Colonic mucosa (tissue), 4 donors: ENCODE measurements around the gene HDAC4. TPM values are rescaled to one million over a fixed set of nuclear protein-coding genes. Genes with fewer than 3 reads are reported as not detected.

Source experiments
- DNase-seq: peaks from one replicate; pipeline ENCODE4 v3.0.0-alpha.2; 2020
- H3K27ac ChIP-seq: fragments of 200-600 bp; one replicate; pipeline ENCODE4 v1.8.0; 2021
- H3K27me3 ChIP-seq: fragments of 200-600 bp; one replicate; pipeline ENCODE4 v1.8.0; 2021
- H3K36me3 ChIP-seq: fragments of 200-600 bp; one replicate; pipeline ENCODE4 v1.8.0; 2021
- H3K4me1 ChIP-seq: fragments of 200-600 bp; one replicate; pipeline ENCODE4 v1.8.0; 2021; ENCODE audit warnings: mild to moderate bottlenecking
- H3K4me3 ChIP-seq: fragments of 200-600 bp; one replicate; pipeline ENCODE4 v1.8.0; 2021
- H3K9ac ChIP-seq, 2 donors: one replicate each; pipeline ENCODE4 v1.7.0; 2013; ENCODE audit warnings: control low read depth in 2 of 2, low read depth in 2 of 2, low read length in 2 of 2
- H3K9me3 ChIP-seq: fragments of 200-600 bp; one replicate; pipeline ENCODE4 v1.8.0; 2021
- CTCF ChIP-seq: fragments of 200-600 bp; IDR thresholded peaks from one replicate; pipeline ENCODE4 v1.8.0; 2022; ENCODE audit warnings: antibody characterized with exemption, mild to moderate bottlenecking
- intact Hi-C: fragments of 100-400 bp; cut with DNase I; formaldehyde crosslinking; loops from one replicate; pipeline ENCODE4 v1.14.1; 2022
- total RNA-seq, 2 donors: library from RNA; stranded (reverse); fragmentation: NEBNext Ultra II Directional in 1 of 2; extraction: Animal tissue kit (Norgen Biotek cat#: 25700) in 1 of 2; gene quantifications; one replicate each; pipeline ENCODE4 v1.2.1, GENCODE V29; 2021
- donor health status: healthy.
- donor health status: DM: no; HTN: no; CAD: no.
- donor health status: DM: no; HTN: no; CAD: no.

HDAC4 gene
- total RNA-seq, 2 donors from 2014 or later: 35.3 to 46.8 TPM

DNA sequence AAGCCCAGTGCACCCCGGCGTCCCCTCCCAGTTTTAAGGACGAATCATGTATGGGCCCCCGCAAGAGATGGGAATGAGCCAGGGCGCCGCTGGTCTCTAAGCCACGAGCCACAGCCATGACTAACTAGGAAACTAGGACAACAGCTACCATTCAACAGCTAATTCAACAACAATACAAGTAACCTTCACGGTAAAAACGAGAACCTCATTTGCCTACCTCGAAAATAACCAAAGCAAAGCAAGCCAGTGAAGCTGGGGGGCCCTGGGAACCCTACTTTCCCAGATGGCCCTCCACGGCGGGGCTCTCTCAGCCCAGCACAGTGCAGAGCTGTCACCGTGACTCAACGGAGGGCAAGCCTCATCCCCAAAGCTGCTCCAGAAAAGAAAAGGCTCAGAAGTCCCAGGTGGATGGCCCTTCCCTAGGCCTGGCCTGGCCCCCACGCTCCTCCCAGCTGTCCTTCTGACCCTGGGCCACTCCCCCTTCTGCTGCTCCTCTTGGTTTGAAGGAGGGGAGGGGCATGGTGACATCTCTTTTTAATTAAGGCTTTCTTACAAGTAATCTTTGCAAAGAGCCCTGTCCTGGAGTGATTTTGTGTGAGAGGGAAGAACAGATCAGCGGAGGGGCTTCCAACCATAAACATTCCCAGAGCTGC is 126.3 kb downstream of the HDAC4 start:
- no peak overlapping the region for H3K4me3 ChIP-seq
- peaks cover 2% of the 10 kb centered on the region for H3K4me1 ChIP-seq
- no peak for TF ChIP-seq CTCF
- H3K27ac ChIP-seq: peak overlapping the region; percentile 68
- peak; percentile 33 for DNase-seq
- no peaks in the 10 kb centered on the region for H3K36me3 ChIP-seq
- intact Hi-C loops: loop anchor here (5.0 kb wide), 1 partner anchor 123 kb away; no protein-coding TSS in a partner anchor
- no peaks in the 10 kb centered on the region for H3K27me3 ChIP-seq
- H3K9me3 ChIP-seq: no peaks in the 10 kb centered on the region
- H3K9ac ChIP-seq: peak overlapping the region; percentile 55 to 63

- H3K9me3 ChIP-seq: no peaks in the 10 kb centered on the region
- no peak overlapping the region for H3K4me3 ChIP-seq
- DNase-seq: peak; percentile 17
- H3K27me3 ChIP-seq: no peaks in the 10 kb centered on the region
- H3K36me3 ChIP-seq: no peaks in the 10 kb centered on the region
- H3K9ac ChIP-seq: no peak overlapping the region
- no peak overlapping the region for H3K27ac ChIP-seq
- no peak for TF ChIP-seq CTCF
- intact Hi-C loops: no loop called here
- H3K4me1 ChIP-seq: peaks cover 6% of the 10 kb centered on the region
These were observed 127.3 kb downstream of the HDAC4 start for GRCh38 chr2:239273280-239274234.

GRCh38 chr2:239272626-239273025 is 128.2 kb downstream of the HDAC4 start:
- TF ChIP-seq CTCF: no peak
- Histone ChIP-seq H3K9me3 (no peaks in the 10 kb centered on the region), H3K27ac (no peak overlapping the region), H3K27me3 (no peaks in the 10 kb centered on the region), H3K9ac (no peak overlapping the region), H3K4me3 (no peak overlapping the region), H3K36me3 (no peaks in the 10 kb centered on the region), H3K4me1 (peaks cover 16% of the 10 kb centered on the region)
- intact Hi-C loops: no loop called here
- no peak for DNase-seq

DNA sequence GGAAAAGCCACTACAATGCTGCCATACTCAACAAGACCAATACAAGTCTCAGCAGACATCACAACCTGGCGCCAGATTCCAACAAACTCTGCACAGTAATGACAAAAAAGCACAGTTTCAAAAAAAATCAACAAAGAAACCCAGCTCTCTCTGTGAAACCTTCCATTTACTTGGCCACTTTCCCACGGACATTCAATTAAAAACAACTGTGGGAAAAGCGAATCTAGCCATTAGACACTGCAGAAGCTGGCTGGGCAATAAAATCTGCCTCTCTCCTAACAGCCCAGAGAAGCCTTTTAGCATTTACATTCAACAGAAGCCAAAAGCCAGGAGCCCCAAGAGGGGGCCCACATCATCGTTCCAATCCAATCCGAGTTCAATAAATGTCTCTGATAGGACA is 128.9 kb downstream of the HDAC4 start:
- Histone ChIP-seq H3K9me3 (no peaks in the 10 kb centered on the region), H3K9ac (no peak overlapping the region), H3K36me3 (no peaks in the 10 kb centered on the region), H3K27ac (no peak overlapping the region), H3K27me3 (no peaks in the 10 kb centered on the region), H3K4me1 (peaks cover 20% of the 10 kb centered on the region), H3K4me3 (no peak overlapping the region)
- no peak for TF ChIP-seq CTCF
- intact Hi-C loops: no loop called here
- no peak for DNase-seq

DNA sequence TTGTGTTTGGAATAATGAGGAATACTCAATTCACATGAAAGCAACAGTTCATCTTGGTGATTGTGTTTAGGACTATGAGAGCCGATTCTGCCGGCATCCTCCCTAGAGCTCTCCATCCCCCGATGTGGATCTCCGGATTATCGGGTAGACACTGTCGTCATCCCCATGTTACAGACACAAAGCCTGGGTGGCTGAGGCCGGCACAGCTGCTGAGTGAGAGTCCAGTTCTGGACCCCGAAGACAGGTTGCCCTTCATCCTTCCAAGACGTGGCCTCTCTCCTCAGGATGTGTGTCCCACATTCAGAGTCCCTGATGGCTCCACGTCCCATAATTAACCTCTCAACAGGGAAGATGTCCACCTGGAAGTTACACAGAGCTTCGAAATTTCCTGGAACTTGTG is 129.3 kb downstream of the HDAC4 start:
- Histone ChIP-seq H3K4me1 (peaks cover 24% of the 10 kb centered on the region), H3K9me3 (no peaks in the 10 kb centered on the region), H3K9ac (no peak overlapping the region), H3K4me3 (no peak overlapping the region), H3K36me3 (no peaks in the 10 kb centered on the region), H3K27ac (no peak overlapping the region), H3K27me3 (no peaks in the 10 kb centered on the region)
- no peak for TF ChIP-seq CTCF
- intact Hi-C loops: no loop called here
- DNase-seq: peak; percentile 15
